ENCODE data around the gene ORAI2. TPM values are rescaled to one million over a fixed set of nuclear protein-coding genes. Genes with fewer than 3 reads are reported as not detected.
"Not testable (repeated sequence)": the region's sequence is repeated elsewhere in the genome, so short reads cannot be mapped to it uniquely, and the experiment has no call there.

Gene ORAI2
- polyA plus RNA-seq, result 10 to 100 TPM in 2 of 3 donors, 1 to 10 TPM in 1; 5.4 to 17.8 (median 11.6) TPM

- WGBS, 3 donors, result 1% methylated on average over 29 to 89 of the region's 90 CpGs
- no peak within 1 kb of the TSS for H3K27ac ChIP-seq (ENCODE audit: low read depth, low read length)
Measured at GRCh38 chr7:102433219-102434038, at the start of gene ORAI2. ORAI2 (plus strand) TSS chr7:102433575; CDS start chr7:102438957, 5,382 bp downstream.

DNA sequence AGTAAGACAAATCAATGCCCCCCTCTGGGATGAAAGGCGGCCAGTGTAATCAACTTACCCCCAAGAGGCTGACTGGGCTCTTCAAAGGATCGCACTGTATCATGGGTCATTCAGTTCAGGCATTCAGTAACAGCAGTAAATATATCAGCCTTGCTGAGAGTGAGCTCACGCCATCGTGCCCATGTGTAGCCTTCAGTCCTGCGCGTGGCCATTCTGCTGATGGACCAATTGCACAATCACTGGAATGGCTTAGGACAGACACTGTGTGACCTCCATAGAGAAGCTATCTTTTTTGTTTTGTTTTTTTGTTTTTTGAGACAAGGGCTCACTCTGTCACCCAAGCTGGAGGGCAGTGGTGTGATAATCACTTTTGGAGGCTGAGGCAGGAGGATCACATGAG, 46.3 kb upstream of the ORAI2 start:
- WGBS, 3 donors, result 85 to 93% (median 92%) methylated on average over 6 of the region's 6 CpGs
- no peak overlapping the region for H3K27ac ChIP-seq (ENCODE audit: low read depth, low read length)

DNA sequence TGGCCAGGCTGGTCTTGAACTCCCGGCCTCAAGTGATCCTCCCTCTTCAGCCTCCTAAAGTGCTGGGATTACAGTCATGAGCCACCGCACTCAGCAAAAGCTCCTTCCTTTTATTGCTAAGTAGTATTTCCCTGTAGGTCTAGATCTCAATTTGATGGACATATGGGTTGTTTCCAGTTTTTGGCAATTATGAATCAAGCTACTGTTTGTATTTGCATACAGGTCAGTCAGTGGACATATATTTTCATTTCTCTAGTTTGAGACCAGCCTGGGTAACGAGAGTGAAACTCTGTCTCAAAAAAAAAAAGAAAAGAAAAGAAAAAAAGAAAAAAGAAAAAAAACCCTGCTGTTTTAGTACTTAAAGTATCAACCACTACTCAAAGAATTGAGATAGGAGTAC, 43.6 kb upstream of the ORAI2 start:
- no peak overlapping the region for H3K27ac ChIP-seq (ENCODE audit: low read depth, low read length)
- 88 to 99% (median 91%) methylated on average over 3 of the region's 3 CpGs for WGBS, 3 donors

GRCh38 chr7:102390697-102391484, 42.5 kb upstream of the ORAI2 start:
- H3K27ac ChIP-seq (ENCODE audit: low read depth, low read length), result no peak overlapping the region
- WGBS, 3 donors, result 58 to 71% (median 63%) methylated on average over 11 to 12 of the region's 12 CpGs

DNA sequence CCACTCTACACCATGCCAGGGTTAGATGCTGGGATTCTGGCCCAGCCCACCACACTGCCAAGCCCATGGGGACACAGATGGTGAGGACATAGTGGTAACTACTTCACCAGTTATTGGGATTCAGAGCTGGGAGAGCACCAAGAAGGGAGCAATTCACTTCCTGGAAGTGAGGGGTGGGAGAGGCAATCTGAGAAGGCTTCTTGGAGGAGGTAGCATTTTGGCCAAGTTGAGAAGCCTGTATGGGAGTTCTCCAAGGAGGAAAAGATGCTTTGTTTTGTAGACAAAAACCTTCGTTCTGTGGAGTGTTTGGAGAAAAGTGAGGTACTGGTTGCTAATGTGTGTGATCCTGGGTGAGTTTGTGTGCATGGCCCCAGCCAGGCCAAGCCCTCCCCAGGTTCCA, 41.0 kb upstream of the ORAI2 start:
- 81 to 100% (median 88%) methylated on average over 1 of the region's 1 CpG for WGBS, 3 donors
- H3K27ac ChIP-seq (ENCODE audit: low read depth, low read length), result no peak overlapping the region

GRCh38 chr7:102393467-102393866, 39.9 kb upstream of the ORAI2 start:
- 85 to 92% (median 92%) methylated on average over 9 of the region's 9 CpGs for WGBS, 3 donors
- H3K27ac ChIP-seq (ENCODE audit: low read depth, low read length), result no peak overlapping the region

GRCh38 chr7:102395592-102395872, 37.8 kb upstream of the ORAI2 start:
- 6 to 20% (median 14%) methylated on average over 9 of the region's 9 CpGs for WGBS, 3 donors
- H3K27ac ChIP-seq (ENCODE audit: low read depth, low read length), result no peak overlapping the region

DNA sequence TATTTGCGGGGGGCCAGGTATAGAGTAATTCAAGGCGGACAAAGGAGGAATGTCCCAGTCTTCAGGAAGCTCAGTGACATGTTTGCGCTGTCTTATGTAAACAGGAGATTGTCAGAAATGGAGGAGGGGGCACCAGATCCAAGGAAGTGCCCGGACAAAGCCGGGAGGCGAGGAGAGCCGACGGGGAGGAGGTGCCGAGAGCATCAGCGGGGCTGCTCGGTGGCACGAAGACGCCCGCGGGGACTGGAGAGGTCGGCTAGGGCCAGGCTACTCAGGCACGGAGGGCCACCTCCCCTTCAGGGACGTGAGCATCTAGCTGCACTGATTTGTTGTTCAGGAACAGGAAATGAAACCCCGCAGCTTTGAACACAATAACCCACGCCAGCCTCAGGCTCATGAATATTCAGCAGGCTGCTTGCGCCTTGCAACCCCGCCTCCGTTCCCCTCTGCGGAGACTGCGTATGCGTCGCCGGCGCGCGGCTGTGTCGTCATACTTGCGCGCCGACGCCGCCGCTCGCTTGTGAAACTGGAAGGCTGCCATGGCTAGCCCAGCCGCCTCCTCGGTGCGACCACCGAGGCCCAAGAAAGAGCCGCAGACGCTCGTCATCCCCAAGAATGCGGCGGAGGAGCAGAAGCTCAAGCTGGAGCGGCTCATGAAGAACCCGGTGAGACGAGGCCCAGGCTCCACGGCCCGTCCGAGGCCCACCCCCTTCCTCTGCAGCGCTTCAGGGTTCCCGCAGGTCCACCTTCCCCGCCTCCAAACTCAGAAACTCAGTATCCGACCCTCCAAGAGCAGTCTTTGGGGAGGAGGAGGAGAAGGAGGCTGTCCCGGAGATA, 37.3 kb upstream of the ORAI2 start, which contains the start of gene PRKRIP1:
Gene PRKRIP1 (plus strand): TSS at position 491 of the 837 bp plus-strand sequence. CDS start 49 bp downstream, at position 540.
- peak within 1 kb of the TSS; percentile 28 for H3K27ac ChIP-seq (ENCODE audit: low read depth, low read length)
- 0 to 1% (median 0%) methylated on average over 56 to 57 of the region's 59 CpGs for WGBS, 3 donors

DNA sequence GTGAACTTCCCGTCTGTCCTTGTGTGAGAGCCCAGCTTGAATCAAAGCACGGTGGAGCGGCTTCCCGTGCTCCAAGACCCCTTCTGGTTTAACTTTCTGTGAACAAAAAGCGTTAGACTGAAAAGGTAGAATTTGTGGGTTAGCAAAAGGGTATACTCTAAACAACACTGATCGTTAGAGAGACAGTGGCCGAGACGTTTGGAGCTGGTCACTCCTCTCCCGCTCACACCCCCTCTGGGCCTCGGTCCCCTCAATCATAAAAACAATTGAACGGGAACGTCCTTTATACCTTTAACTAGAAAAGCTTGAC, 36.7 kb upstream of the ORAI2 start:
- H3K27ac ChIP-seq (ENCODE audit: low read depth, low read length), result peak overlapping the region; percentile 28
- 0% methylated on average over 12 of the region's 12 CpGs for WGBS, 3 donors

DNA sequence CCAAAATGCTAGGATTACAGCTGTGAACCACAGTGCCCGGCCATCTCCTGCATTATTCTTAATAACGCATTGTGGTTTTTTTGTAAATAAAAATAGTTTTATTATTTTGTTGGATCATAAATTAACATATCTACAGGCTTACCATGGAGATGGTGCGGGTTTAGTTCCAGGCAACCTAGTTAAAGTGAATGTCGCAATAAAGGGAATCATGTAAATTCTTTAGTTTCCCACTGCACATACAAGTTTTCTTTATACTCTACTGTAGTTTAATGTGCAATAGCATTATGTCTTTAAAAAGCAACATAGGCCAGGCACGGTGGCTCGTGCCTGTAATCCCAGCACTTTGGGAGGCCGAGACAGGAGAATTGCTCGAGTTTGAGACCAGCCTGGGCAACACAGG, 34.8 kb upstream of the ORAI2 start:
- H3K27ac ChIP-seq (ENCODE audit: low read depth, low read length), result no peak overlapping the region
- WGBS, 3 donors, result 93 to 97% (median 97%) methylated on average over 8 of the region's 8 CpGs

DNA sequence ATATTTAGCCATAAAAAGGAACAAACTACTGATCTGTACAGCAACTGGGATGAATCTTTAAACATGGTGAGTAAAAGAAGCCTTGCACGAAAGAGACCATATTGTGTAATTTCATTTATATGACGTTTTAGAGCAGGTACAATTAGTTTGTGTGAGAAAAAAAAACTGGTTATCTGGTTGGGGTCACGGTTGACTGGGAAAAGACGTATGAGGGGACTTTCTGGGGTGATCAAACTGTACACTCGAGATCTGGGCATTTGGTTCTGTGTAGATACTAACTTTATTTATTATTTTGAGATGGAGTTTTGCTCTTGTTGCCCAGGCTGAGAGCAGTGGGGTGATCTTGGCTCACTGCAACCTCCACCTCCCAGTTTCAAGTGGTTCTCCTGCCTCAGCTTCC, 33.0 kb upstream of the ORAI2 start:
- 88 to 95% (median 90%) methylated on average over 5 of the region's 5 CpGs for WGBS, 3 donors
- H3K27ac ChIP-seq (ENCODE audit: low read depth, low read length), result no peak overlapping the region

- 89 to 96% (median 92%) methylated on average over 3 of the region's 3 CpGs for WGBS, 3 donors
Measured at GRCh38 chr7:102403563-102403962, 29.8 kb upstream of the ORAI2 start.

DNA sequence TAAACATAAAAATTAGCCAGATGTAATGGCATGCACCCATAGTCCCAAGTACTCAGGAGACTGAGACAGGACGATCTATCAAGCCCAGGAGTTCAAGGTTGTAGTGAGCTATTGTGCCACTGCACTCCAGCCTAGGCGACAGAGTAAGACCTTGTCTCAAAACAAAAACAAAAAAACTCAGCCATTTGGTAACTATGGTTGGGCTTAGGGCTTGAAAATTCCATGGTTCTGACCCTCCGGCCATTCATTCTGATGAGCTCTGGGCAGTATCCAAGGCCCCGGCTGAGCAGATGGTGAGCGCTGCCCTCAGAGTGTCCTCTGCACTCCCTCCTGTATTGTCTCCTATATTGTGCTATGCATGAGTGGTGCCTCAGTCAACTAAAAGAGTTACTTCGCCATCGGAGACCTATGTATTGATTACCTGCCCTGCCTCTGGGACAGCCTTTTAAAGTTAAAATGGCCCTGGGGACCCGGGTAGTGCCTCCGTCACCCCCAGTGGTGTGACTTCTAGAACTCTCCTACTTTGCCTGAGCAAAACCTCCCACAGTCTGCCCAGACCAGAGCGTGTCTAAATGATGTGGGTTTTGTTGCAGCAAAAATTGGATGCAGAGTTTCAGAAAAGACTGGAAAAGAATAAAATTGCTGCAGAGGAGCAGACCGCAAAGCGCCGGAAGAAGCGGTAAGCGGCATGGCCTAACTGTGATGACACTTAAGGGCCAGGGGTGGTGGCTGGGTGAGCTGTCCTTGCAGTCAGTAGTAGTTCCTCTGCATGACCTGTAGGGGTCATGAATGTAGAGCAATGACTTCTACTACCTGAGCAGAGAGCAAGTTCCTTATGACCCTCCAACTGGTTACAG, 29.1 kb upstream of the ORAI2 start:
- H3K27ac ChIP-seq (ENCODE audit: low read depth, low read length), result no peak overlapping the region
- WGBS, 3 donors, result 64 to 69% (median 67%) methylated on average over 15 of the region's 15 CpGs

More at GRCh38 chr7:102403563-102403962, 29.8 kb upstream of the ORAI2 start:
- H3K27ac ChIP-seq (ENCODE audit: low read depth, low read length), result no peak overlapping the region

- H3K27ac ChIP-seq (ENCODE audit: low read depth, low read length), result not testable (repeated sequence)
- WGBS, 3 donors, result 91 to 96% (median 94%) methylated on average over 5 of the region's 5 CpGs
Measured at GRCh38 chr7:102404862-102405188, 28.6 kb upstream of the ORAI2 start.

DNA sequence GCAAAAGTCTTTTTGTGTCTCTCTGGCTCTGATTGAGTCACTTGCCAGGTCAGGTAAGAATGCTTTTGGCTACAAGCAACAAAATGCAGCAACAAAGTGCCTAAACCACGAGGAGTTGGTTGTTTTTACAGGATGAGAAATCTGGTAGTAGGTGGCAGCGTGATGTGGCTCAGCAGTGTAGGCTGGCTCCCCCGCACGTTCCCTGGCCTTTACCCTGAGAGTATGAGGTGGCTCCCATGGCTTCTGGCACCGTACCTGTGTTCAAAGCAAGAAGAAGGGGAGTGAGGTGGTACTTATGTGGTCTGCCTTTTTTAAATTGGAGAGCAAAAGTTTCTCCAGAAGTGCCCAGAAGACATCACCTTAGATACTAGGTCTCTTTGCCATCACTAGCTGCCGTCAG, 25.5 kb upstream of the ORAI2 start:
- no peak overlapping the region for H3K27ac ChIP-seq (ENCODE audit: low read depth, low read length)
- WGBS, 3 donors, result 91 to 94% (median 93%) methylated on average over 6 of the region's 6 CpGs

- not testable (repeated sequence) for H3K27ac ChIP-seq (ENCODE audit: low read depth, low read length)
- WGBS, 3 donors, result 97 to 98% (median 97%) methylated on average over 6 of the region's 6 CpGs
Measured at GRCh38 chr7:102408530-102408929, 24.8 kb upstream of the ORAI2 start.

- H3K27ac ChIP-seq (ENCODE audit: low read depth, low read length), result no peak overlapping the region
- WGBS, 3 donors, result 95 to 98% (median 97%) methylated on average over 4 of the region's 4 CpGs
Measured at GRCh38 chr7:102409340-102409739, 24.0 kb upstream of the ORAI2 start.

GRCh38 chr7:102410123-102410522, 23.3 kb upstream of the ORAI2 start:
- 72 to 76% (median 73%) methylated on average over 6 of the region's 6 CpGs for WGBS, 3 donors
- H3K27ac ChIP-seq (ENCODE audit: low read depth, low read length), result no peak overlapping the region

Data from adipose tissue (tissue), 3 donors.